ENCODE measurements around the gene IFI16. TPM values are rescaled to one million over a fixed set of nuclear protein-coding genes. Genes with fewer than 3 reads are reported as not detected.

IFI16 gene
- total RNA-seq, 3 donors from 2014 or later (not counting 1 experiment from before 2014, with no cell fraction given), result 141 to 218 (median 151) TPM

DNA sequence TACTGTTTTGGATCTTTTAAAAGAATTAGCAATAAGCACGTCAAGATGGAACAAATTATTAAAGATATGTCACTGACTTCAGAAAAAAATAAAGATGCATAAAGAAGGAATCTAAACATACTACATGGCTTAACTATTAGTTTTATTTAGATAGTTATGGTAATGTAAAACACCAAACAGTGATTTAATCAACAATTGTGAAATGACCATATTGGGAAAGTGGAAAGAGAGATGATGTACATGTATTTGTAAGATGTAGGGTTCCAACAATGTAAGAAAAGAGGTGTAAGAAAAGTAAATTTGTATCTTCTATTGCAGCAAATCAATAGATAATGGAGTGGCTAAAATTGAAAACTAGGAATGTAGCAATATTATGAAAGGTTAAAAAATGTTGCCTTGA, 73.3 kb downstream of the IFI16 start:
- Histone ChIP-seq H3K4me1 (ENCODE audit: control insufficient read depth, insufficient read depth, low read length) (peaks cover 2% of the 10 kb centered on the region), H3K27me3 (ENCODE audit: control insufficient read depth, insufficient read depth, low read length) (peaks cover 2% of the 10 kb centered on the region), H3K9me3 (ENCODE audit: control insufficient read depth, insufficient read depth, low read length) (no peaks in the 10 kb centered on the region), H3K27ac (ENCODE audit: low read length) (no peak overlapping the region), H3K4me3 (ENCODE audit: low read length) (no peak overlapping the region), H3K36me3 (ENCODE audit: control insufficient read depth, insufficient read depth, low read length) (no peaks in the 10 kb centered on the region)
- H3K4me1 Mint-ChIP-seq, result peaks cover 0 to 4% of the 10 kb centered on the region in 2 donors
- no peak for ATAC-seq
- no peak overlapping the region for H3K27ac Mint-ChIP-seq
- peaks cover 11 to 22% of the 10 kb centered on the region in 2 donors for H3K27me3 Mint-ChIP-seq (ENCODE audit: low read depth in 2 of 2)
- no peaks in the 10 kb centered on the region for H3K36me3 Mint-ChIP-seq
- no peak for DNase-seq
- intact Hi-C loops (cut with micrococcal nuclease), result no loop called here
- WGBS (ENCODE audit: insufficient coverage), result no CpG with 5 or more reads among the region's 1 CpG
- no peaks in the 10 kb centered on the region for H3K9me3 Mint-ChIP-seq
- H3K4me3 Mint-ChIP-seq, result no peak overlapping the region
- TF ChIP-seq, protein P1, sequence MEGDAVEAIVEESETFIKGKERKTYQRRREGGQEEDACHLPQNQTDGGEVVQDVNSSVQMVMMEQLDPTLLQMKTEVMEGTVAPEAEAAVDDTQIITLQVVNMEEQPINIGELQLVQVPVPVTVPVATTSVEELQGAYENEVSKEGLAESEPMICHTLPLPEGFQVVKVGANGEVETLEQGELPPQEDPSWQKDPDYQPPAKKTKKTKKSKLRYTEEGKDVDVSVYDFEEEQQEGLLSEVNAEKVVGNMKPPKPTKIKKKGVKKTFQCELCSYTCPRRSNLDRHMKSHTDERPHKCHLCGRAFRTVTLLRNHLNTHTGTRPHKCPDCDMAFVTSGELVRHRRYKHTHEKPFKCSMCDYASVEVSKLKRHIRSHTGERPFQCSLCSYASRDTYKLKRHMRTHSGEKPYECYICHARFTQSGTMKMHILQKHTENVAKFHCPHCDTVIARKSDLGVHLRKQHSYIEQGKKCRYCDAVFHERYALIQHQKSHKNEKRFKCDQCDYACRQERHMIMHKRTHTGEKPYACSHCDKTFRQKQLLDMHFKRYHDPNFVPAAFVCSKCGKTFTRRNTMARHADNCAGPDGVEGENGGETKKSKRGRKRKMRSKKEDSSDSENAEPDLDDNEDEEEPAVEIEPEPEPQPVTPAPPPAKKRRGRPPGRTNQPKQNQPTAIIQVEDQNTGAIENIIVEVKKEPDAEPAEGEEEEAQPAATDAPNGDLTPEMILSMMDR (IDR thresholded peaks at IDR 0.05), result no peak

DNA sequence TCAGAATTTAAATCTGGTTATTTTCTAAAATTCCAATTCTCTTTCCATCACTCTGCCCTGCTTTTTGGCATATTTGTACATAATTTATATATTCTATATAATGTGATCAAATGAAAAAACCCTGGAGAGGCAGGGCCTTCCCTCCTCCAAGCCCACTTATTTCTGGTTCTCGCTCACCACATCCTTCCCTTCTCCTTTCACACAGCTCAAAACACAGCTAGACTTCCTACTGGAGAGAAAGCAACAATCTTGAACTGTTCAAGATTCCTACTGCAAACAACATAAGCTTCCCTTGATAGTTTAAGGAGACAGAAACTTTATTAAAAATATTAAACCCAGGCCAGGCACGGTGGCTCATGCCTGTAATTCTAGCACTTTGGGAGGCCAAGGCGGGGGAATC, 74.4 kb downstream of the IFI16 start:
- H3K27ac Mint-ChIP-seq, result no peak overlapping the region
- no peak overlapping the region for H3K4me3 ChIP-seq (ENCODE audit: low read length)
- H3K36me3 Mint-ChIP-seq, result no peaks in the 10 kb centered on the region
- H3K27ac ChIP-seq (ENCODE audit: low read length), result no peak overlapping the region
- DNase-seq (no peak), ATAC-seq (no peak)
- H3K27me3 ChIP-seq (ENCODE audit: control insufficient read depth, insufficient read depth, low read length), result peaks cover 2% of the 10 kb centered on the region
- intact Hi-C loops (cut with micrococcal nuclease), result no loop called here
- TF ChIP-seq, protein P1 (IDR thresholded peaks at IDR 0.05), result no peak
- H3K4me1 Mint-ChIP-seq, result no peaks in the 10 kb centered on the region
- no peaks in the 10 kb centered on the region for H3K9me3 Mint-ChIP-seq
- H3K9me3 ChIP-seq (ENCODE audit: control insufficient read depth, insufficient read depth, low read length), result no peaks in the 10 kb centered on the region
- H3K27me3 Mint-ChIP-seq (ENCODE audit: low read depth in 2 of 2), result peaks cover 7 to 16% of the 10 kb centered on the region in 2 donors
- no peaks in the 10 kb centered on the region for H3K36me3 ChIP-seq (ENCODE audit: control insufficient read depth, insufficient read depth, low read length)
- WGBS (ENCODE audit: insufficient coverage), result 64% methylated on average over 3 of the region's 3 CpGs
- H3K4me3 Mint-ChIP-seq, result no peak overlapping the region
- no peaks in the 10 kb centered on the region for H3K4me1 ChIP-seq (ENCODE audit: control insufficient read depth, insufficient read depth, low read length)

DNA sequence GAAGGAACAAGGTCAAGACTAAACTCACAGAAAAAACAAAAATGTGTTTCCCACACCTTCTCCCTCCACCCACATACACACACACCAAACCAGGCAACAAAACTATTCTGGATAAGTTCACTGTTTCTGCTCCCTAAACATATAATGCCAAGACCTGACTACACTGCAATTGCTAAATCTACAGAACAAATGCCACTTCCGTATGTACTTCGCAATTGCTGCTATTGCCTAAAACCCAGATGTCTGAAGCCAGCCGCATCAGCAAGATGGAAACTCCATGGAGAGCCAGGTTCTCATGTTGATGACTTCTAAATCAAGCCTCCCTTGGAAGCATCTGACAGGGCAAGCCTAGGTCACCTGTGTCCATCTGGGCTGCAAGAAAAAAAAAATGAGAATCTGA, 75.2 kb downstream of the IFI16 start:
- H3K9me3 Mint-ChIP-seq, result no peaks in the 10 kb centered on the region
- 93% methylated on average over 3 of the region's 3 CpGs for WGBS (ENCODE audit: insufficient coverage)
- H3K27me3 ChIP-seq (ENCODE audit: control insufficient read depth, insufficient read depth, low read length), result peaks cover 2% of the 10 kb centered on the region
- DNase-seq, result no peak
- H3K36me3 Mint-ChIP-seq, result no peaks in the 10 kb centered on the region
- ATAC-seq, result no peak
- H3K4me1 ChIP-seq (ENCODE audit: control insufficient read depth, insufficient read depth, low read length), result no peaks in the 10 kb centered on the region
- H3K9me3 ChIP-seq (ENCODE audit: control insufficient read depth, insufficient read depth, low read length), result no peaks in the 10 kb centered on the region
- intact Hi-C loops (cut with micrococcal nuclease), result loop anchor here (5.0 kb wide), 1 partner anchor 883 kb away; no protein-coding TSS in a partner anchor
- H3K4me3 ChIP-seq (ENCODE audit: low read length), result no peak overlapping the region
- no peaks in the 10 kb centered on the region for H3K36me3 ChIP-seq (ENCODE audit: control insufficient read depth, insufficient read depth, low read length)
- H3K27ac Mint-ChIP-seq, result no peak overlapping the region
- H3K4me3 Mint-ChIP-seq, result no peak overlapping the region
- no peaks in the 10 kb centered on the region for H3K4me1 Mint-ChIP-seq
- H3K27ac ChIP-seq (ENCODE audit: low read length), result no peak overlapping the region
- peaks cover 7 to 9% of the 10 kb centered on the region in 2 donors for H3K27me3 Mint-ChIP-seq (ENCODE audit: low read depth in 2 of 2)
- TF ChIP-seq, protein P1 (IDR thresholded peaks at IDR 0.05), result no peak

DNA sequence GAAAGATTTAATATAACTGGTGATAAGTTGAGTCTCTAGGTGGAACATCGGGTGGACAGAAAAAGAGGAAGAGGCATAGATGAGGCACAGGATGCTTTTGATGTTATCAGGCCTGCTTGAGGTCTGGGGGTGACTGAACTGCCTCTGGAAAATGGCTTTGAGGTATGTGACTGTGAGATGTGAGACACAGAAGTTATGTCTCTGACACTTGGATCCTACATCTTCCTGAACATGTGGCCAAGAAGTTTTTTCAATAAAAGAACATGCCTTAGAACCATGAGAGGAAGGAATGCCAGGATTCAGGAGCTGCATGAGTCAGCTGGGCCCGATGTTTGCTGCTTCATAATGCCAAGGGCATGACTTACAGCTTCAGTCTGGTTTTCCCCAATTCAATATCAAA, 78.3 kb downstream of the IFI16 start:
- Histone ChIP-seq H3K4me3 (ENCODE audit: low read length) (no peak overlapping the region), H3K27ac (ENCODE audit: low read length) (no peak overlapping the region), H3K27me3 (ENCODE audit: control insufficient read depth, insufficient read depth, low read length) (no peaks in the 10 kb centered on the region), H3K9me3 (ENCODE audit: control insufficient read depth, insufficient read depth, low read length) (no peaks in the 10 kb centered on the region), H3K36me3 (ENCODE audit: control insufficient read depth, insufficient read depth, low read length) (no peaks in the 10 kb centered on the region), H3K4me1 (ENCODE audit: control insufficient read depth, insufficient read depth, low read length) (peaks cover 11% of the 10 kb centered on the region)
- TF ChIP-seq, protein P1 (IDR thresholded peaks at IDR 0.05), result no peak
- H3K36me3 Mint-ChIP-seq, result no peaks in the 10 kb centered on the region
- H3K27ac Mint-ChIP-seq, result no peak overlapping the region
- peaks cover 0 to 2% of the 10 kb centered on the region in 2 donors for H3K27me3 Mint-ChIP-seq (ENCODE audit: low read depth in 2 of 2)
- DNase-seq (no peak), ATAC-seq (peak in 1 of 3 donors; percentile 56)
- peaks cover 21 to 23% of the 10 kb centered on the region in 2 donors for H3K4me1 Mint-ChIP-seq
- no peaks in the 10 kb centered on the region for H3K9me3 Mint-ChIP-seq
- intact Hi-C loops (cut with micrococcal nuclease), result loop anchor here (5.0 kb wide), 1 partner anchor 886 kb away; no protein-coding TSS in a partner anchor
- WGBS (ENCODE audit: insufficient coverage), result 15% methylated on average over 2 of the region's 2 CpGs
- H3K4me3 Mint-ChIP-seq, result no peak overlapping the region

Data from natural killer cell (primary cell).